OCI-LY7 (cell line): ENCODE data around the gene PLXNA4. TPM values are rescaled to one million over a fixed set of nuclear protein-coding genes. Genes with fewer than 3 reads are reported as not detected.

Experiments used
- BruUV-seq: library from RNA; stranded (reverse); fragments of 400-500 nt; replicated peaks from 2 replicates; lab custom pipeline; 2021; lab: Mats Ljungman, UMichigan
- CTCF ChIA-PET: fragments of 300-600 bp; sonication (Branson Sonifier 250); formaldehyde crosslinking; loops from one replicate; lab custom pipeline; 2022; ENCODE audit warnings: antibody characterized with exemption; ENCODE audit not compliant: unreplicated experiment; lab: Charles Lee
- POLR2A ChIA-PET: fragments of 300-600 bp; sonication (Branson Sonifier 250); formaldehyde crosslinking; loops from one replicate; lab custom pipeline; 2022; ENCODE audit warnings: antibody characterized with exemption; lab: Charles Lee
- DNase-seq: peaks from one replicate; pipeline ENCODE4 v3.0.0-alpha.2; 2015; ENCODE audit warnings: low spot score
- H2AFZ ChIP-seq: fragments of 200-600 bp; sonication (generic), shearing (Covaris generic); 2 replicates; pipeline ENCODE4 v1.6.1; 2014; ENCODE audit warnings: mild to moderate bottlenecking, antibody characterized with exemption, low read length, moderate library complexity
- H3K27ac ChIP-seq: fragments of 200-600 bp; sonication (generic); 2 replicates; pipeline ENCODE4 v1.5.1; 2014; ENCODE audit warnings: mixed run types, low read depth, mild to moderate bottlenecking, moderate library complexity, low read length, inconsistent platforms; ENCODE audit not compliant: poor library complexity, severe bottlenecking
- H3K36me3 ChIP-seq: fragments of 200-600 bp; sonication (generic); 2 replicates; pipeline ENCODE4 v1.6.1; 2014; ENCODE audit warnings: mild to moderate bottlenecking, antibody characterized with exemption, low read length, moderate library complexity, mixed read lengths; ENCODE audit not compliant: insufficient read depth
- H3K4me1 ChIP-seq: fragments of 200-600 bp; sonication (generic); 2 replicates; pipeline ENCODE4 v1.5.1; 2014; ENCODE audit warnings: mild to moderate bottlenecking, low read length; ENCODE audit not compliant: insufficient read depth, poor library complexity, severe bottlenecking
- H3K4me2 ChIP-seq: fragments of 200-600 bp; sonication (generic); 2 replicates; pipeline ENCODE4 v1.6.1; 2014; ENCODE audit warnings: mild to moderate bottlenecking, low read length
- H3K4me3 ChIP-seq: fragments of 200-600 bp; sonication (generic); 2 replicates; pipeline ENCODE4 v1.5.1; 2014; ENCODE audit warnings: mild to moderate bottlenecking, low read depth, low read length; ENCODE audit not compliant: poor library complexity, severe bottlenecking
- H3K79me2 ChIP-seq: fragments of 200-600 bp; sonication (generic); 2 replicates; pipeline ENCODE4 v1.6.1; 2016; ENCODE audit warnings: low read depth, mild to moderate bottlenecking, low read length, moderate library complexity, mixed read lengths; ENCODE audit not compliant: insufficient read depth
- H3K9me2 ChIP-seq: fragments of 200-600 bp; sonication (generic); 2 replicates; pipeline ENCODE4 v1.6.1; 2016; ENCODE audit warnings: mild to moderate bottlenecking, low read length, mixed read lengths; ENCODE audit not compliant: insufficient read depth
- H3K9me3 ChIP-seq: fragments of 200-600 bp; sonication (generic); 2 replicates; pipeline ENCODE4 v1.6.1; 2014; ENCODE audit warnings: mild to moderate bottlenecking, mixed run types, low read length, mixed read lengths
- H4K20me1 ChIP-seq: fragments of 200-600 bp; sonication (generic); 2 replicates; pipeline ENCODE4 v1.6.1; 2014; ENCODE audit warnings: mild to moderate bottlenecking, antibody characterized with exemption, low read length, moderate library complexity, mixed read lengths; ENCODE audit not compliant: insufficient read depth
- EZH2phosphoT487 ChIP-seq: fragments of 200-600 bp; sonication (generic); IDR thresholded peaks from 2 replicates; pipeline ENCODE4 v1.6.1; 2018; ENCODE audit warnings: low read depth, borderline replicate concordance, mild to moderate bottlenecking, mixed run types, antibody characterized with exemption, low read length, moderate library complexity, mixed read lengths
- intact Hi-C: fragments of 100-400 bp; cut with micrococcal nuclease; formaldehyde crosslinking; loops from one replicate; pipeline ENCODE4 v1.10.0; 2022; ENCODE audit not compliant: unreplicated experiment
- total RNA-seq, 2 experiments: library from RNA; depleted of rRNA in 1 of 2; stranded (reverse); fragments of >200 nt in 1 of 2; shearing (Covaris generic) in 1 of 2; gene quantifications; 2 replicates each; pipeline ENCODE4 v1.2.3, GENCODE V29; 2014 to 2022
- TF ChIP-seq, protein P1 (sequence below): fragments of 200-600 bp; sonication (generic); conservative IDR thresholded peaks from 2 replicates; pipeline ENCODE4 v1.5.1; 2014; ENCODE audit warnings: mild to moderate bottlenecking, antibody characterized with exemption, low read length, moderate library complexity, mixed read lengths

The PLXNA4 gene
- total RNA-seq, 2 experiments from 2014 or later = not detected

- no TSS peak for BruUV-seq
- intact Hi-C loops = no loop called here
- no peaks in the 10 kb centered on the region for H4K20me1 ChIP-seq
- CTCF ChIA-PET = no interaction called here
- H3K9me3 ChIP-seq = no peaks in the 10 kb centered on the region
- DNase-seq = no peak
- TF ChIP-seq, protein P1, sequence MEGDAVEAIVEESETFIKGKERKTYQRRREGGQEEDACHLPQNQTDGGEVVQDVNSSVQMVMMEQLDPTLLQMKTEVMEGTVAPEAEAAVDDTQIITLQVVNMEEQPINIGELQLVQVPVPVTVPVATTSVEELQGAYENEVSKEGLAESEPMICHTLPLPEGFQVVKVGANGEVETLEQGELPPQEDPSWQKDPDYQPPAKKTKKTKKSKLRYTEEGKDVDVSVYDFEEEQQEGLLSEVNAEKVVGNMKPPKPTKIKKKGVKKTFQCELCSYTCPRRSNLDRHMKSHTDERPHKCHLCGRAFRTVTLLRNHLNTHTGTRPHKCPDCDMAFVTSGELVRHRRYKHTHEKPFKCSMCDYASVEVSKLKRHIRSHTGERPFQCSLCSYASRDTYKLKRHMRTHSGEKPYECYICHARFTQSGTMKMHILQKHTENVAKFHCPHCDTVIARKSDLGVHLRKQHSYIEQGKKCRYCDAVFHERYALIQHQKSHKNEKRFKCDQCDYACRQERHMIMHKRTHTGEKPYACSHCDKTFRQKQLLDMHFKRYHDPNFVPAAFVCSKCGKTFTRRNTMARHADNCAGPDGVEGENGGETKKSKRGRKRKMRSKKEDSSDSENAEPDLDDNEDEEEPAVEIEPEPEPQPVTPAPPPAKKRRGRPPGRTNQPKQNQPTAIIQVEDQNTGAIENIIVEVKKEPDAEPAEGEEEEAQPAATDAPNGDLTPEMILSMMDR = no peak
- no peak for TF ChIP-seq EZH2phosphoT487
- POLR2A ChIA-PET = no interaction called here
- H2AFZ ChIP-seq = no peak overlapping the region
- no peak overlapping the region for H3K4me2 ChIP-seq
- no peak overlapping the region for H3K27ac ChIP-seq
- no peaks in the 10 kb centered on the region for H3K9me2 ChIP-seq
- no peaks in the 10 kb centered on the region for H3K4me1 ChIP-seq
- H3K4me3 ChIP-seq = no peak overlapping the region
- H3K36me3 ChIP-seq = no peaks in the 10 kb centered on the region
- H3K79me2 ChIP-seq = no peaks in the 10 kb centered on the region
These were observed 465.6 kb downstream of the PLXNA4 start for GRCh38 chr7:132110692-132111091.

DNA sequence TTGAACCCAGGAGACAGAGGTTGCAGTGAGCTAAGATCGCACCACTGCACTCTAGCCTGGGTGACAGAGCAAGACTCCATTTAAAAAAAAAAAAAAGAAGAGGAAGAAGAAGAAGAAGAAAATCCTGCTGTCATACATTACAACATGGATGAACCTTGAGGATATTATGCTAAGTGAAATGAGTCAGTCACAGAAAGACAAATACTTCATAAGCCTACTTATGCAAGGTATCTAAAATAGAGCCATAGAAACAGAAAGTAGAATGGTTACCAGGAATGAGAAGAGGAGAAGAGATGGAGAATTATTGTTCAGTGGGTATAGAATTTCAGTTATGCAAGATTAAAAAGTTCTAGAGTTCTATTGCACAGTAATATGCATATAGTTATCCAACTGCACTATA lies 466.5 kb downstream of the PLXNA4 start:
- Histone ChIP-seq H3K4me1 (no peaks in the 10 kb centered on the region), H2AFZ (no peak overlapping the region), H3K9me3 (no peaks in the 10 kb centered on the region), H3K79me2 (no peaks in the 10 kb centered on the region), H3K27ac (no peak overlapping the region), H3K4me2 (no peak overlapping the region), H3K36me3 (no peaks in the 10 kb centered on the region), H4K20me1 (no peaks in the 10 kb centered on the region), H3K9me2 (no peaks in the 10 kb centered on the region), H3K4me3 (no peak overlapping the region)
- ChIA-PET CTCF (no interaction called here), POLR2A (no interaction called here)
- TF ChIP-seq EZH2phosphoT487 = no peak
- TF ChIP-seq, protein P1 = no peak
- intact Hi-C loops = no loop called here
- BruUV-seq = no TSS peak
- DNase-seq = no peak

GRCh38 chr7:132108563-132108962 lies 467.7 kb downstream of the PLXNA4 start:
- CTCF ChIA-PET = no interaction called here
- no peak for DNase-seq
- Histone ChIP-seq H3K9me2 (no peaks in the 10 kb centered on the region), H3K4me1 (no peaks in the 10 kb centered on the region), H3K4me3 (no peak overlapping the region), H3K4me2 (no peak overlapping the region), H3K36me3 (no peaks in the 10 kb centered on the region), H3K27ac (no peak overlapping the region), H3K79me2 (no peaks in the 10 kb centered on the region), H4K20me1 (no peaks in the 10 kb centered on the region), H3K9me3 (no peaks in the 10 kb centered on the region), H2AFZ (no peak overlapping the region)
- POLR2A ChIA-PET = no interaction called here
- no TSS peak for BruUV-seq
- TF ChIP-seq, protein P1 = no peak
- no peak for TF ChIP-seq EZH2phosphoT487
- intact Hi-C loops = no loop called here
